CD4-positive, alpha-beta T cell treated with Interleukin-6 at 100 ng/mL for 8 hours (primary cell): ENCODE data around the gene SMC5.
A peak's percentile ranks its signal among the peaks of the same experiment; 100 is the strongest.
"Not testable (repeated sequence)": the region's sequence is repeated elsewhere in the genome, so short reads cannot be mapped to it uniquely, and the experiment has no call there.

Source experiments
- DNase-seq: peaks from one replicate; pipeline ENCODE4 v3.0.0-alpha.2; 2020; ENCODE audit warnings: mixed read lengths, low spot score

SMC5 gene

DNA sequence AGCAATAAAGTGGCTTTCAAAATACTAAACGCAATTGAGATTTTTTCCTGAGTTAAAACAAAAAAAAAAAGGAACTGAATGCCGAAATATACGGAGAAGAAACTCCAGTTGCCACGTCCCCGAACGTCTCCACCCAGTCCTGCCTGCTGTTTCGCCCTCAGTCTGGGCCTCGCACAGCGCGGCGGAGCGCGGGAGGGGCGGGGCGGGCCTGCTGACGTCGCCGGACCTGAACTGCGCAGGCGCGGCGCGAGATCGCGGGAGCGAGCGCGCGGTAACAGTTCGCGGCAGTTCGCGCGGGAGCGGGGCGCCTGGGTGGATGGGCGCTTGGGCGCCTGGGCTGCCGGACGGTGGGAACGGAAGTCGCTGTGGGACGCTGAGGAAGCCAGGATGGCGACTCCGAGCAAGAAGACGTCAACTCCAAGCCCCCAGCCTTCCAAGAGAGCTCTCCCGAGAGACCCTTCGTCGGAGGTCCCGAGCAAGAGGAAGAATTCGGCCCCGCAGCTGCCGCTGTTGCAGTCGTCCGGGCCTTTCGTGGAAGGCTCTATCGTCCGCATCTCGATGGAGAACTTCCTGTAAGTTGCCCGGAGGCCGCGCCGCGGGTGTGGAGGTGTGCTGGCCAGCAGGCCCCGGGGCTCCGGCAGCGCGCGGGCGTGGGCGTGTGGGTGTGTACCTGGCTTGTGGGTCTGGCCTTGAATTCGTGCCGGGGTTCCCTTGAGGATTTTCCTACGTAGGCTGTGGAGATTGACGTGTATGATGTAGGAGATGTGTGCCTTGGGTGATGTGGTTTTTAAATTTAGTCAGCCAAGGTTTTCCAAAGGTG lies at the start of gene SMC5:
SMC5 (plus strand) TSS at position 287 of the 820 bp plus-strand sequence; CDS start at position 388, 101 bp downstream.
- peak; percentile 89 for DNase-seq

GRCh38 chr9:70217029-70217428 lies 41.7 kb upstream of the SMC5 start:
- no peak for DNase-seq

GRCh38 chr9:70218767-70219166 lies 40.0 kb upstream of the SMC5 start:
- no peak for DNase-seq

- no peak for DNase-seq
These were observed 38.6 kb upstream of the SMC5 start for GRCh38 chr9:70220216-70220615.

GRCh38 chr9:70222354-70222753 lies 36.4 kb upstream of the SMC5 start:
- no peak for DNase-seq

DNA sequence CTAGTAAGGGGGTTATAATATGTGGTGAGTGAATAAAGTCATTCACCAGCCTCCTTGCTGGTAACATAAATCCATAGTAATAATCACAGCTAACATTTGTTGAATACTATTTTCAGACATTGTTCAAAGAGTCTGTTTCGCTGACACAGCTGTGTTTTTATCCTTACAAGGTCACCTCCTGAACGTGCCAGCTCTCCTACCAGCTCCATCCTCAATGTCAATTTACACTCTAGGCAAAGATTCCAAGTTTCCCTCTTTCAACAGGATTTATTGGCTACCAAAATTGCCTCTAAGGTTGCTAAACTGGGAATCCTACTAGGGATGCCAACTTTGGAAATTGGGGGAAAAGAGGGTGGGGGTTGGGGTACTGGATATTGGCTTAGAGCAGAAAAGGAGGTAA lies 30.7 kb upstream of the SMC5 start:
- DNase-seq, result no peak

DNA sequence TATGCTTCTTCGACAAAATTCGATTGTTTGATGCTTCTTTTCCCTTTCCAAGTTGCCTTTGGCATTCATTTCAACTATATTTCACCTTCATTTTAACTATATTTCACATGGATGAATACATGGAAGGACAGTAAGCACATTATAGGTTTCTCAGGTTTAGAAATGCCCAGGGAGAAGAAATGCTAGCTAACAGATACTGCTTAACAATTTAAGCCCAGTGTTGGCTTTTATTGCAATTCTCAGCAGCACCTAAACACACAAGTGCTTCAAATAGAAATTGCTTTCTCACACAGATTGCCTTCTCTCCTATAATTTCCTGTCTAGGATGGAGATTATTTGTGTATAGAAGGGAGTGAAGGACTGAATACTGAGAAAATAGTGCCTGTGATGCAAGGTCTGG lies 30.2 kb upstream of the SMC5 start:
- no peak for DNase-seq

GRCh38 chr9:70229026-70229425 lies 29.8 kb upstream of the SMC5 start:
- DNase-seq, result no peak

GRCh38 chr9:70229579-70229978 lies 29.2 kb upstream of the SMC5 start:
- no peak for DNase-seq

DNA sequence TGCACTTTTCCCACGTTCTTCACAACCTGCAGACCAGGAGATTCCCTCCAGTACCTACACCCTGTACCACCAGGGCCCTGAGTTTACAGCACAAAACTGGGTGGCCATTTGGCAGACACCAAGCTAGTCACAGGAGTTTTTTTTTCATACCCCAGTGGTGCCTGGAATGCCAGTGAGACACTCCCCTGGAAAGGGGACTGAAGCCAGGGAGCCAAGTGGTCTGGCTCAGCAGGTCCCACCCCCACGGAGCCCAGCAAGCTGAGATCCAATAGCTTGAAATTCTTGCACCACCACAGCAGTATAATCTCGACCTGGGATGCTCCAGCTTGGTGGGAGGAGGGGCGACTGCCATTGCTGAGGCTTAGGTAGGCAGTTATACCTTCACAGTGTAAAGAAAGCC lies 26.3 kb upstream of the SMC5 start:
- no peak for DNase-seq

GRCh38 chr9:70234208-70234607 lies 24.6 kb upstream of the SMC5 start:
- not testable (repeated sequence) for DNase-seq

- DNase-seq, result not testable (repeated sequence)
These were observed 12.8 kb upstream of the SMC5 start for GRCh38 chr9:70245952-70246351.

DNA sequence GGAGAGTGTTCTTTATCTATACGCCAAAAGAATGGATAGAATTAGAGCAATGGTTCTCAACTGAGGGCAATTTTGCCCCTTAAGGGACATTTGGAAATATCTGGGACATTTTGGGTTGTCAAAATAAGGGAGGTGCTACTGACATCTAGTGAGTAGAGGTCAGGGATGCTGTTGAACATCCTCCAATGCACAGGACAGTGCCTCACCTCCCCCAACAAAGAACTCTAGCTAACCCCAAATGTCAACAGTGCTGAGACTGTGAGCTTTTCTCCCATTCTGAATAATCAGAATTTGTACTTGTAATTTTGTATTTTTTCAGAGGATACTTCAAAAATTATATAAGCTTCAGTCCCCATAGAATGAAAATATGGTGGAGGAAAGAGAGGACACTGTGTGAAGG lies 8.6 kb upstream of the SMC5 start:
- DNase-seq, result no peak

DNA sequence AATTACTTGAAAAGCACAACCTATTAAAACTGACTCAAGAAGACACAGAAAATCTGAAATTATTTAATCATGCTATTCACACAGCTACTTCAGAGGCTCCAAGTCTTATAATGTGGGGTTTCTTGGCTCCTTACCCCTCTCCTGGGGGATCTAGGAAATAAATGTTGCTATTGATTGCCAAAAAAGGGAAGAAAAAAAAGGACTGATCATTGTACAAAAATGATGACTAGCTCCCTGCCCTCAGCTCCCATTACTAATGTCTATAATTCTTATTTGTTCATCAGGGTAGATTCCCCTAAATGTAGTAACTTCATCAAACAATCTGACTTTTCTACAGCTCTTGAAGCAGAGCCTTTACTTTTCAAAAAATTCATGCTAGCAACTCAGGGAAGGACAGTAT lies 3.3 kb upstream of the SMC5 start:
- DNase-seq, result no peak

DNA sequence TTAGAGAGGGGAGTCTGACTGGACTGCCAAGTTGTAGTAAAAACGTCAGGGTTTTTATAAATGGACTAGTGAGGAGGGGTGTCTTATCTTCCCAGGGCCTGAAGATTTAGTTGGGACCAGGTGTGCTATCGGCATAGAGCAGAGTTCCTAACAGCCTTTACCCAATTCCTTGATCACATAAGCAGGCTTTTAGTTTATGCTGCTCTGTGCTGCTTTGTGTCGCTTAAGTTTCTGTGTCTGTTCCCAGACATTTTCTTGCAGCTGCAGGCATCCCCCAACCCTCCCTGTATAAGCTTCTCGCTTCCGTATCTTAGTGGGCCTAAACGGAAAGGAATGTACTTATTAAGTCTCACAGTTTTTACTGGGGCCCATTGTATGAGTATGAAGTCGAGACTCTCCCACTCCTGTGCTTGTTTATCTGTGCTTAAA lies 2.6 kb upstream of the SMC5 start:
- DNase-seq, result no peak

- DNase-seq, result no peak
These were observed 1.3 kb upstream of the SMC5 start for GRCh38 chr9:70257502-70257901.

- peak; percentile 16 for DNase-seq
These were observed 637 bp upstream of the SMC5 start for GRCh38 chr9:70257991-70258691.

- no peak for DNase-seq
These were observed 679 bp downstream of the SMC5 start for GRCh38 chr9:70259512-70259802.

DNA sequence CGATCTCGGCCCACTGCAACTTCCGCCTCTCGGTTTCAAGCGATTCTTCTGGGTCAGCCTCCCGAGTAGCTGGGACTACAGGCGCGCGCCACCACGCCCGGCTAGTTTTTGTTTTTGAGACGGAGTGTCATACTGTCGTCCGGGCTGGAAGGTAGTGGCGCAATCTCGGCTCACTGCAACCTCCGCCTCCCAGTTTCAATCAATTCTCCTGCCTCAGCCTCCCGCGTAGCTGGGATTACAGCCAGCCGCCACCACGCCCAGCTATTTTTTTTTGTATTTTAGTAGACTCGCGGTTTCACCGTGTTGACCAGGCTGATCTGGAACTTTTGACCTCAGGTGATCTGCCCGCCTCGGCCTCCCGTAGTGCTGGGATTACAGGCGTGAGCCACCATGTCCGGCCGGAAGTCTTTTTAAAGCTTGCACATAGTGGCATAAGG lies 1.2 kb downstream of the SMC5 start:
- DNase-seq, result no peak

GRCh38 chr9:70260606-70261005 lies 1.8 kb downstream of the SMC5 start:
- DNase-seq, result no peak

GRCh38 chr9:70261131-70261870 lies 2.5 kb downstream of the SMC5 start:
- no peak for DNase-seq

DNA sequence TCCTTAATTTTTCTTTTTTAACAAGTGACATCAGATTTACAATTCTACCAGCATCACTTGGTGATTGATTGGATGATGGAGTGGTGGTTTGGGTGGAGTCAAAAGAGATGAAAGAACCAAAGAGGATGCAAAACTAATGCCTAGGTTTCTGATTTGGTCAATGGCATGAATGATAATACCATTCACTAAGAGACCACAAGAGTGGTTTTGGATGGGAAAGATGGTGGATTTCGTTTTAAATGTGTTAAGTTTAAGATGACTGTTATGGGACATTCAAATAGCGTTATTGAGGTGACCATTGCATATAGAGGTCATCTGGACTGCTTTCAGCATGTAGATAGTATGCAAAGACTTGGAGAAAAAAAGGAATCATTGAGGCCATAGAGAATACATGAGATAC lies 3.6 kb downstream of the SMC5 start:
- no peak for DNase-seq

DNA sequence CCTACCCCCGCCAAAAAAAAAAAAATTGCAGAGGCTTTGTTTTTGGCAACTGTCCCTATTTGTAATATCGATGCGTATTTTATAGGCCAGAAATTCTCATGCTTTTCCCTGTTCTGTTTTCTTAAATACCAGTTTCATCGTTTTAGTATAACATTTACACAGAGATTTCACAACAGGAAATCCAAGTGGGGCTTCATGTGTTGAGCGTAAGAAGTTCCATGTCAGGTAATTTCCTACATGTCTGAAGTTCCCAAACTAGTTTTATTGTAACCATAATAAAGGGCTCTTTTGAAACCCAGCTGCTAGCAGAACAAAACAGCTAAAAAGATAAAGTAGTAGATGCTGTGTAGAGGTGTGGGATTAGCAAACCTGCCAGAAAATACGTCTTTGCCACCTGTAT lies 4.2 kb downstream of the SMC5 start:
- no peak for DNase-seq
